ENCODE measurements around the gene RPGRIP1L.

GRCh38 chr16:53672461-53672860 lies 31.2 kb downstream of the RPGRIP1L start:
- TF ChIP-seq EP300 (IDR thresholded peaks at IDR 0.05), result no peak
- no peak for TF ChIP-seq CTCF (IDR thresholded peaks at IDR 0.05)
- TF ChIP-seq POLR2A (IDR thresholded peaks at IDR 0.05), result no peak
- TF ChIP-seq POLR2AphosphoS5 (IDR thresholded peaks at IDR 0.05), result no peak
